Keratinocyte (primary cell): ENCODE results near the gene TNNI3. TPM values are rescaled to one million over a fixed set of nuclear protein-coding genes. Genes with fewer than 3 reads are reported as not detected.
A peak's percentile ranks its signal among the peaks of the same experiment; 100 is the strongest.

Source experiments
- DNase-seq: peaks from one replicate; pipeline ENCODE4 v3.0.0-alpha.2; 2011; ENCODE audit warnings: low read depth, missing footprints, low spot score
- FAIRE-seq: peaks from 2 replicates; lab custom pipeline; 2011; peaks lifted over from hg19 to GRCh38; lab: Jason Lieb, UNC
- H2AFZ ChIP-seq: 2 replicates; pipeline ENCODE4 v1.6.0; 2012; ENCODE audit warnings: low read length, control low read depth, inconsistent platforms; ENCODE audit not compliant: control insufficient read depth
- H3K27ac ChIP-seq: 2 replicates; pipeline ENCODE4 v1.5.1; 2011; ENCODE audit warnings: low read length; ENCODE audit not compliant: control insufficient read depth, insufficient read depth
- H3K27me3 ChIP-seq: 3 replicates; pipeline ENCODE4 v1.6.0; 2011; ENCODE audit warnings: low read length; ENCODE audit not compliant: control insufficient read depth, insufficient read depth; ENCODE audit errors: extremely low read depth
- H3K36me3 ChIP-seq, 2 experiments: 2 replicates in 1 of 2; 3 replicates in 1 of 2; pipeline ENCODE4 v1.5.1; 2011; ENCODE audit warnings: low read length in 2 of 2, mild to moderate bottlenecking in 1 of 2; ENCODE audit not compliant: control insufficient read depth in 2 of 2, insufficient read depth in 2 of 2; ENCODE audit errors: extremely low read depth in 1 of 2
- H3K4me1 ChIP-seq: 3 replicates; pipeline ENCODE4 v1.5.1; 2011; ENCODE audit warnings: low read length; ENCODE audit not compliant: control insufficient read depth, insufficient read depth; ENCODE audit errors: extremely low read depth
- H3K4me2 ChIP-seq: 3 replicates; pipeline ENCODE4 v1.6.0; 2011; ENCODE audit warnings: low read depth, low read length; ENCODE audit not compliant: control insufficient read depth, insufficient read depth; ENCODE audit errors: extremely low read depth
- H3K4me3 ChIP-seq, 3 experiments: fragments of 200-600 bp in 1 of 3; sonication (generic) in 1 of 3; 2 replicates in 2 of 3; 3 replicates in 1 of 3; pipeline ENCODE4 v1.5.1; 2011 to 2016; ENCODE audit warnings: low read length in 3 of 3, mild to moderate bottlenecking in 3 of 3, control low read depth in 2 of 3, inconsistent platforms in 1 of 3, low read depth in 1 of 3, mixed read lengths in 1 of 3, mixed run types in 1 of 3, moderate library complexity in 1 of 3; ENCODE audit not compliant: control insufficient read depth in 2 of 3, insufficient read depth in 2 of 3; ENCODE audit errors: extremely low read depth in 1 of 3
- H3K79me2 ChIP-seq: 2 replicates; pipeline ENCODE4 v1.6.0; 2012; ENCODE audit warnings: low read length; ENCODE audit not compliant: control insufficient read depth, insufficient read depth
- H3K9ac ChIP-seq: 3 replicates; pipeline ENCODE4 v1.6.0; 2011; ENCODE audit warnings: low read length; ENCODE audit not compliant: control insufficient read depth, insufficient read depth; ENCODE audit errors: extremely low read depth
- H3K9me1 ChIP-seq: 3 replicates; pipeline ENCODE4 v1.6.0; 2011; ENCODE audit warnings: low read length; ENCODE audit not compliant: control insufficient read depth, insufficient read depth; ENCODE audit errors: extremely low read depth
- H3K9me3 ChIP-seq: 2 replicates; pipeline ENCODE4 v1.5.1; 2012; ENCODE audit warnings: low read depth, low read length; ENCODE audit not compliant: control insufficient read depth
- H4K20me1 ChIP-seq: 3 replicates; pipeline ENCODE4 v1.6.0; 2011; ENCODE audit warnings: low read length; ENCODE audit not compliant: control insufficient read depth, insufficient read depth; ENCODE audit errors: extremely low read depth
- CTCF ChIP-seq, 3 experiments: IDR thresholded peaks in 1 of 3; conservative IDR thresholded peaks in 1 of 3; optimal IDR thresholded peaks in 1 of 3; 2 replicates in 2 of 3; 3 replicates in 1 of 3; pipeline versions ENCODE3 to v1.5.1; 2011; ENCODE audit warnings: low read length in 3 of 3, mild to moderate bottlenecking in 3 of 3, moderate library complexity in 2 of 3, control low read depth in 1 of 3, inconsistent platforms in 1 of 3; ENCODE audit not compliant: insufficient read depth in 2 of 3; ENCODE audit errors: extremely low read depth in 1 of 3
- EZH2 ChIP-seq: IDR thresholded peaks from one replicate; pipeline ENCODE4 v1.6.1; 2012; ENCODE audit warnings: inconsistent platforms, mild to moderate bottlenecking, low read length, moderate library complexity
- dilution Hi-C: fragments of 300-500 bp; cut with MboI; formaldehyde crosslinking; loops from one replicate; pipeline ENCODE4 v1.7.0; 2020; ENCODE audit warnings: low sequenced_read_pairs; ENCODE audit not compliant: extremely low pct_ligation_motif_present
- polyA plus RNA-seq, 5 experiments: library from polyadenylated mRNA; depleted of rRNA in 3 of 5; stranded (reverse) in 3 of 5; stranded (forward) in 1 of 5; unstranded in 1 of 5; fragments of >200 nt; gene quantifications; 1 replicate in 1 of 5; 2 replicates in 3 of 5; 3 replicates in 1 of 5; pipeline versions ENCODE4 v1.2.1 to v1.2.3, GENCODE V29; 2011 to 2012; ENCODE audit warnings: missing spikeins in 2 of 5, low read depth in 1 of 5, low replicate concordance in 1 of 5

TNNI3 gene
- polyA plus RNA-seq, 1 donor (not counting 4 experiments of a cell fraction or from before 2014, with no cell fraction given): 4.1 TPM

- FAIRE-seq: no peak
- no peak for DNase-seq
- H3K27ac ChIP-seq: peak overlapping the region; percentile 8
- peaks cover 11% of the 10 kb centered on the region for H3K4me1 ChIP-seq
- peaks cover 68% of the 10 kb centered on the region for H3K79me2 ChIP-seq
- no peak overlapping the region for H3K4me2 ChIP-seq
- no peak overlapping the region for H3K4me3 ChIP-seq
- no peaks in the 10 kb centered on the region for H3K9me3 ChIP-seq
- no peaks in the 10 kb centered on the region for H3K9me1 ChIP-seq
- no peaks in the 10 kb centered on the region for H3K27me3 ChIP-seq
- dilution Hi-C loops: no loop called here
- H2AFZ ChIP-seq: no peak overlapping the region
- peaks cover 11 to 15% of the 10 kb centered on the region in 2 experiments for H3K36me3 ChIP-seq
- no peak overlapping the region for H3K9ac ChIP-seq
- TF ChIP-seq CTCF (optimal IDR thresholded peaks at IDR 0.05 in 1 of 3, IDR thresholded peaks at IDR 0.05 in 1 of 3, conservative IDR thresholded peaks at IDR 0.05 in 1 of 3; ENCODE audit: extremely low read depth in 1 of 3, insufficient read depth in 2 of 3, low read length in 3 of 3): no peak
- no peak for TF ChIP-seq EZH2
- peaks cover 9% of the 10 kb centered on the region for H4K20me1 ChIP-seq
These were observed 43.9 kb downstream of the TNNI3 start for GRCh38 chr19:55113570-55114039.

GRCh38 chr19:55112777-55113569, 44.6 kb downstream of the TNNI3 start:
- Histone ChIP-seq H3K79me2 (peaks cover 68% of the 10 kb centered on the region), H3K4me2 (no peak overlapping the region), H3K27ac (peak overlapping the region; percentile 8), H3K27me3 (no peaks in the 10 kb centered on the region), H4K20me1 (peaks cover 9% of the 10 kb centered on the region), H3K9me3 (no peaks in the 10 kb centered on the region), H3K9me1 (no peaks in the 10 kb centered on the region), H3K4me1 (peaks cover 7% of the 10 kb centered on the region), H3K9ac (no peak overlapping the region), H3K36me3 (peaks cover 11 to 15% of the 10 kb centered on the region in 2 experiments), H3K4me3 (no peak overlapping the region), H2AFZ (no peak overlapping the region)
- no peak for FAIRE-seq
- DNase-seq: no peak
- dilution Hi-C loops: no loop called here
- TF ChIP-seq EZH2 (no peak), CTCF (optimal IDR thresholded peaks at IDR 0.05 in 1 of 3, IDR thresholded peaks at IDR 0.05 in 1 of 3, conservative IDR thresholded peaks at IDR 0.05 in 1 of 3; ENCODE audit: extremely low read depth in 1 of 3, insufficient read depth in 2 of 3, low read length in 3 of 3) (no peak)
